Measurements from ENCODE around the gene CDON.

DNA sequence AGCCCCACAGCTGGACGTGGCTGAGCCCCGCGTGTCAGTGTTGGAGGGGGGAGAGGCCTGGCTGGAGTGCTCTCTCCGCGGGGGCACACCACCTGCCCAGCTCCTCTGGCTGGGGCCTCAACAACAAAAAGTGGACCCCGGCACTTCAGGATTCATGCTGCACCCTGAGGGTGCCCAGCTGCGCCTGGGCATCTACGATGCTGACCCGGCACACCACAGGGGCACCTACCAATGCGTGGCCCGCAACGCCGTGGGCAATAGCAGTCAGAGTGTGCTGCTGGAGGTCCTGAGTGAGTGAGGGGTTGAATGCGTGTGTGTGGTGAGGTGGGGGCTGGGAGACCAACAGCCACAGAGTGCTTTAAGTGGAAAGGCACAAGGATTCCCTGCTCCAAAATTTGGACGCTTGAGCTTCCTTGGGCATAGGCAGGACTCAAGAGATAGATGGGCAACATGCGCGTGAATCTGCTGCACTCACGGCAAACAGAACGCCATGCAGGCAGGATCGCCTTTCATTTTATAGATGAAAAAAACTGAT lies 109.2 kb downstream of the CDON start:
- TF ChIP-seq, protein P1, sequence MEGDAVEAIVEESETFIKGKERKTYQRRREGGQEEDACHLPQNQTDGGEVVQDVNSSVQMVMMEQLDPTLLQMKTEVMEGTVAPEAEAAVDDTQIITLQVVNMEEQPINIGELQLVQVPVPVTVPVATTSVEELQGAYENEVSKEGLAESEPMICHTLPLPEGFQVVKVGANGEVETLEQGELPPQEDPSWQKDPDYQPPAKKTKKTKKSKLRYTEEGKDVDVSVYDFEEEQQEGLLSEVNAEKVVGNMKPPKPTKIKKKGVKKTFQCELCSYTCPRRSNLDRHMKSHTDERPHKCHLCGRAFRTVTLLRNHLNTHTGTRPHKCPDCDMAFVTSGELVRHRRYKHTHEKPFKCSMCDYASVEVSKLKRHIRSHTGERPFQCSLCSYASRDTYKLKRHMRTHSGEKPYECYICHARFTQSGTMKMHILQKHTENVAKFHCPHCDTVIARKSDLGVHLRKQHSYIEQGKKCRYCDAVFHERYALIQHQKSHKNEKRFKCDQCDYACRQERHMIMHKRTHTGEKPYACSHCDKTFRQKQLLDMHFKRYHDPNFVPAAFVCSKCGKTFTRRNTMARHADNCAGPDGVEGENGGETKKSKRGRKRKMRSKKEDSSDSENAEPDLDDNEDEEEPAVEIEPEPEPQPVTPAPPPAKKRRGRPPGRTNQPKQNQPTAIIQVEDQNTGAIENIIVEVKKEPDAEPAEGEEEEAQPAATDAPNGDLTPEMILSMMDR (IDR thresholded peaks at IDR 0.05), result no peak
- TF ChIP-seq POLR2A (IDR thresholded peaks at IDR 0.05) (no peak), POLR2AphosphoS5 (IDR thresholded peaks at IDR 0.05) (no peak)
